Right ventricle myocardium inferior (tissue), 1 donor: ENCODE data around the gene CNTNAP5. TPM values are rescaled to one million over a fixed set of nuclear protein-coding genes. Genes with fewer than 3 reads are reported as not detected.

ENCODE experiments used
- ATAC-seq: fragments of 200-7000 bp; cut with Tn5 transposase; one replicate; pipeline ENCODE4 v1.9.1; 2020; ENCODE audit warnings: mild to moderate bottlenecking, moderate library complexity
- DNase-seq: peaks from one replicate; pipeline ENCODE4 v3.0.0; 2021; ENCODE audit errors: missing footprints
- intact Hi-C: fragments of 100-400 bp; cut with DNase I; formaldehyde crosslinking; loops from one replicate; pipeline ENCODE4 v1.11.0; 2022
- total RNA-seq: library from RNA; stranded (reverse); fragmentation: NEBNext Ultra II Directional; extraction: Animal tissue kit (Norgen Biotek cat#: 25700); gene quantifications from one replicate; pipeline ENCODE4 v1.2.1, GENCODE V29; 2021
- donor health status: DM: no; HTN: yes; CAD: no; lungs with severe emphysema.

Gene CNTNAP5
- total RNA-seq, 1 donor from 2014 or later = not detected

DNA sequence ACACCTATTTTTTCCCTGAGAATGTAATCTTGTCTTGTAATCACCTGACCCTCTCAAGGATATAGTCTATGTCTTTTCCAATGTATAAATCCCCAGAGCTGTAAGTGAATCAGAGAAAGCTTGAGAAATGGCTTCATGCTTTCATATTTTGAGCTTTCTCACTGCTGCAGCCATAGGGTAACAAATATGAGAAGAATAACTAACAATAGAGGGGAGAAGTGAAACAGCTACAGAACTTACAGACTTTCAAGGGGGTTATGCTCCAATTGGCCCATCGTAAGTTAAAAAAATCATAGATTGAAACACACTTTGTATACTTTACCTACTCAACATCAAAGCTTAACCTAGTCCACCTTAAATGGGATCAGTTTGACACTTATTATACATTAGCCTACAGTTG is 111.0 kb downstream of the CNTNAP5 start:
- no peak for DNase-seq
- intact Hi-C loops = no loop called here
- ATAC-seq = no peak

DNA sequence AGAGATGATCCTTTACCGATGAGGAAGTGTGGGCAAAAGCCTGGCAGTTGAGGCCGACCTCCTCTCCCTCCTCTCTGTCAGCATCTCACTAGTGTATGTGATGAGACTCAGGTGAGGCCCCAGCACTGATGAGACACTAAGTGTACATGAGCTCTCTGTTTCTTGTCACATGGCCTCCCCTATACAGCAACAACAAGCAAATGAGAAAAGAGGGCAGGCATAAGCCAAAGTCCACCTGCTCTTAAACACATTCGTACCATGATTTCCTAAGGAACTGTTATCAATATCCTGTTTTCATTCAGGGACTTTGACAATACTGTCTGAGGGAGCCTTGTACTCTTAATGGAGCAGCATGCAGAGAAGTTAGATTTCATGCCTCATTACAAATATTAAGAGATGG is 113.0 kb downstream of the CNTNAP5 start:
- intact Hi-C loops = no loop called here
- ATAC-seq = no peak

DNA sequence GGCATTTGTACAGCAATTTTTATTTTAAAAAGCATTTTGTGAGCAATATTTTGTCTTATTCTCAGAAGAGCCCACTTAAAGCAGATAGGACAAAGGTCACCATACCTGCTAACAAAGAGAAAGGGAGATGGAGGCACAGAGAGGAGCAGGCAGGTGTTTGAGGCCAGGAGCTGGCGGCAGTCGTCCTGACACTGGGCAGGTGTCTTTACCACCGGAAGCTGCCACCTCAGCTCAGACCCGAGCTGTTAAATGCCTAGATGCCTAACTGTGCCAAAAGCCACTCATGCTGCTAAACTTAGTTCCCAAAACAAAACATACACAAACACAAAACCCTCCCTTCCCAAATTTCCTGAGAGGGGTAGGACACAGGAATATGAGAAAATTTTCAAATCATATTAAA is 120.9 kb downstream of the CNTNAP5 start:
- ATAC-seq (no peak), DNase-seq (no peak)
- intact Hi-C loops = no loop called here

More for the DNA sequence above, 113.0 kb downstream of the CNTNAP5 start:
- no peak for DNase-seq

DNA sequence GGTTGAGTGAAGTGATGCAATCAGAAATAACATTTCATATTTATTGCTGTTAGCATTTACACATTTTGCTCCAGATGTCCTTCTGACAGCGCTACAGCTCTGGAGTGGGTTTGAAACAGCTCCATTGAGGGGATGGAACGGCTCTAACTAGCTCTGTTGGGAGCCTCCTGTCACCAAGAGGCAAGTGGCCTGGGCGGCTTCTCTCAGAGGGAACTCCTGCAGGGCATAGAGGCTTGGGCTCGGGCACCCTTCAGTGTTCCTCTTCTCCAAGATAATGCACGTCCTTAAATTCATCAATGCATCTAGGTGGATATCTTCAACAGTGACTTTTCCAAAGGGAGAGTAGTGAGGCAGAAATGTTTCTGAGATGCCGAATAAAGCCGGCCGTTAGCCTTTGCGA is 122.5 kb downstream of the CNTNAP5 start:
- intact Hi-C loops = no loop called here
- no peak for DNase-seq
- no peak for ATAC-seq

DNA sequence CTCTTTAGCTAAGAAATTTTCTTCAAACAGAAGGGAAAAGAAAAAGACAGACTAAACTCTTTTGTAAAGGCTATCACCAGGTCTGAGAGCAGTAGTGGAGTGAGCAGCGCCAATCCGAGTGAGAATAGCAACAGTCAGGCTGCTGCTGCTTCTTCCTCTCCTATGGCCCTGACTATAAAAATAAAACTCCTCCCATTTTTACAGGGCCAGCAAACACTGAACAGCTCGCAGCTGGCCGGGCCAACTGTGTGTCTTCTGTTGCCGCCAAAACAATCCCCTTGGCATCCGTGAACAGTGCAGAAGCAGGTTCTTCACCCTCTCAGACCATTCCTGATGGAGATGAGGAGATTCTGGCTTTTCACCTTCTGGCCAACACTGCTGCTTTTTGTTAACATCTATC is 124.5 kb downstream of the CNTNAP5 start:
- ATAC-seq = no peak
- intact Hi-C loops = no loop called here
- DNase-seq = no peak

DNA sequence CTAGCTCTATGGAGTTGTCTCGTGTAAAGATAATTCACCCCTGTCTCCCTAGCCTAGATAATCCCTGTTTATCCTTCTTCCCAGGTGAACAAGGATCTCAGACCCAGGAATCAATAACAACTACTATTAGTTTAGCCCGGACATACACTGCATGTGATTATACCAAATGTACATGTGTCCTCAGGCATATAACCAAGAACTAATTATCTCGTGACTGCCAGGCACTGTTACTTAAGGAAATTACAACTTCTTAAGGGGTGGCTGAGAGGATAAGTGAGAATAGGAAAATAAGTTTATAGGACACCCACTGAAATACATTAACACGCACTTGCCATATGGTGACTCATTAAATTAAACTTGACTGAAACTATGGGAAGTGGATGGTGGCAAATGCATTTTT is 126.6 kb downstream of the CNTNAP5 start:
- ATAC-seq = no peak
- intact Hi-C loops = no loop called here
- DNase-seq = no peak

DNA sequence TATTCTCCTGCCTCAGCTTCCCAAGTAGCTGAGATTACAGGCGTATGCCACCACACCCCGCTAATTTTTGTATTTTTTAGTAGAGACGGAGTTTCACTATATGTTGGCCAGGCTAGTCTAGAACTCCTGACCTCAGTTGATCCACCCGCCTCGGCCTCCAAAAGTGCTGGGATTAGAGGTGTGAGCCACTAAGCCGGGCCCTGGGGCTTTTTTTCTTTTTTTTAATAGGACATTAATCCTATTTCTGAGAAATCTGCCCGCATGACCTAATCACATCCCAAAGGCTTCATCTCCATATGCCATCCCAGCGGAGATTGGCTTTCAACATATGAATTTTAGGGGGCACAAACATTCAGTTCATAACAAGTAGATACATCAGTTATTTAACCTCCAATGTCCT is 128.6 kb downstream of the CNTNAP5 start:
- intact Hi-C loops = no loop called here
- DNase-seq (no peak), ATAC-seq (no peak)

DNA sequence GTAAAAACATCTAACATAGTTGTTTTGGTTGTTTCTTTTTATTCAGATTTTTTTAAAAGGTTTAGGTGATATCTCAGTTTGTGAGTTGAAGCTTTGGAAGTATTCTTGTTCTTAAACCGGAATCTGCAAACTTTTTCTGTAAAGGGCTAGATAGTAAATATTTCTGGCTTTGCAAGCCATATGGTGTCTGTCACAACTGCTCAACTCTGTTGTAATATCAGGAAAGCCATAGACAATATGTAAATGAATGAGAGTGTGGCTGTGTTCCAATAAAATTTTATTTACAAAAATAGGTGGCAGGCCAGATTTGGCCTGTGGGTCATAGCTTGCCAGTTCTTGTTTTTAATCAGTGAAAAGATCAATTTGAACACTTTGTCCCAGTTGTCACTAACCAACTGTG is 134.1 kb downstream of the CNTNAP5 start:
- DNase-seq (no peak), ATAC-seq (no peak)
- intact Hi-C loops = no loop called here

DNA sequence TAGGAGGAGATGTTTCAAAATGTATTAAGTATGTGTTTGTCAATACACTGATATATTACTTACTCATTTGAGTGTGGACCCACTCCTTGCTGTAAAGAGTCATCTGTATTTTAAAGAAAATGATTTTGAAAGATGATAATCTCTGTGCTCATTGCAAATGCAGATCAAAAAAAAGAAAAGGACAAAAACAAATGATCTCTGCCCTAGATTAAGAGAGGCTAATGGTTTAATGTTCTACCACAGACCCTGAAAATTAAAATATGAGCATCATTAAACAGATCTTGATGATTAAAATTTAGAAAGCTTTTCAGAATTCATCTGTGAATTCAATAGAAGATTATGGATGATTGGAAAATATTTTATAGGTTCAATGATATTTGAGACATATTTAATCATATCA is 136.5 kb downstream of the CNTNAP5 start:
- no peak for ATAC-seq
- intact Hi-C loops = no loop called here
- no peak for DNase-seq

DNA sequence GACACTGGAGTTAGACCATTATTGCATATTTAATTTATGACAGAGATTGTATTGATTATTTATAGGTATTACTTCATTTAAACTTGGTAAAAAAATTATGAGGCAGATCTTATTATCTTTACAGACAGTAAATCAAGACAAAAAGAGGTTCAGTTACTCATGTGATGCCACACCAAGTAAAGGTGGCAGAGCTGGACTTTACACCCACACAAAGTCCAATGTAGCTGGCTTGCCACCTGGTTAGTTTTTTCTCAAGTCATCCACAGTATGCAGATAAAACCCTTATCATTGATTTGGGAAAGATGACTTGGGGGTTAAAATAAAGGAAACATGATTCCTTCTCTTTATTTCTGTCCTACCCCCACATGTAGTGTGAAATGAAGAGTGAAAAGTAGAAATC is 137.2 kb downstream of the CNTNAP5 start:
- intact Hi-C loops = no loop called here
- no peak for DNase-seq
- ATAC-seq = no peak

DNA sequence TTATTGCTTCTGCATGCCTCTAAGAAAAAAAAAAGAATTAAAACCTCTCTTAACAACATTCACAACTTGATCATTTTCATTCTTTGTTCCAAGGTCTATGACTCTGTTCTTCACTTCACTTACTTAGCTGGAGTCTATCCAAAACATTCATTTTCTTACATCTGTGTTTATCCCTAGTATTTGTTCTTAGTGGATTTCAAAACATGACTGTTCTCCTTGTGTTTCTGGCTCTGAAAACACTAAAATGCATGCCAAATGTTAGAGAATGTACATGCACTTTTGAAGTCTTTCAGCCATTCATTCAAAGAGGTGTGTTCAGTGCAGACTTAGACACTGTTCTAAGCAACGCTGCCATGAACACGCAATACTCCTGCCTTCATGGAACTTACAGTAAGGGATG is 138.8 kb downstream of the CNTNAP5 start:
- ATAC-seq (no peak), DNase-seq (no peak)
- intact Hi-C loops = no loop called here

DNA sequence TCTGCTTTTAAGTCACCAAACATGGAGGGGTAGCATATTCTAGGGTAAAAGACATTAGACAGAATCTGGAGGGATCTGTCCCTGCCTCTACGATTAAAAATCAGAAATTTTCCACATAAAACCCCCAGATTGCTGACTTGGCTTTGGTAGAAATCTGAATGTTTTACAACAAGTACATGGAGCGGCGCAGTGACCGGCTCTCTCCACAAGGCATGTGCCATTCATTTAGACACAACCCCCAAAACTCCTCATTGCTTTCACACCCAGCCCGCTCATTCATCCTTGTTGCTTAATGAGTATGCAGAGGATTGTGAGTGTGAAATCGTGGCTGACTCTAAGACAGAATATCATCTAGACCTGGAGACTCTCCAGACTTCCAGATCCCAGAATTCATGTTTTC is 140.6 kb downstream of the CNTNAP5 start:
- intact Hi-C loops = no loop called here
- DNase-seq (no peak), ATAC-seq (no peak)

DNA sequence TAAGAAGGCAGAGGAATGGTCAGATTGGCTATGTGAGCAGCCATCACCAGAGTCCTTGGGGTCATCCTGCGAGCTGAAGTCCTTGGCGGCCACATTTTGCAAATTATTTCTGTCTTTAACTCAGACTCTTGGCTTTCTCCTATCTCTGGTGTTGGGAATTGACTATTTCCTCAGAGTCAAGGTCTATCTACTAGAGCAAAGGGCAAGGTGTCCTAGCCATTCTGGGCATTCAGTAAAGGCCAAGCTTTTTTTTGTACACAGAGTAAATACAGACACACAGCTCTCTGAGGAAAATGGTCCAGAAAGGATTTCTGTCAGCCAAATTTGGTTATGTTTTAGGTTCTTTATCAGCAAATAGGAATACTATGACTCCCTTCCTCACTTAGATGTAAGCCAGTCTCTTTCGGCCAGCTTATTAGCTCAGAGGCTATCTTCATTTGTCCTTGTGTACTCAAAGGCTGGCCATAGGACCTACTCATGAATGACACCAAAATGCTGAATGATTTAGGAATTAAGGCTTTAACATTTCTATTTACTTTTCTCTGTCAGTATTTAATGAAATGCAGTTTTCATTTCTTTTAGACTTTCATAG is 146.5 kb downstream of the CNTNAP5 start:
- no peak for ATAC-seq
- intact Hi-C loops = no loop called here

DNA sequence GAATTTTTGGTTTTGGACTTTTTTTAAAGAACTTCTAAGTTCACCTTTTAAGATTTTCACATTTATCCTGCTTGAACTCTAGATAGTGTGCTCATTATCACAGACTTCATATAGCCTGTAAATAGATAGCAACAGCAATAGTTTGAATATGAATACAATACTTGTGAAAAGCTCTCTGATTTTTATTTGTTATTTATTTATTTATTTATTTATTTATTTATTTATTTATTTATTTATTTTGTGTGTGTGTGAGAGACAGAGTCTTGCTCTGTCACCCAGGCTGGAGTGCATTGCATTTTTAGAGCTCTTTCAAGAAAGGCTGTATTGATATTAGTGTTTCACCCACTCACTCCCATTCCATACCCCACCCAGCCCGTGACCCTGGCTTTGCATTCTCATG is 153.6 kb downstream of the CNTNAP5 start:
- ATAC-seq = no peak
- DNase-seq = no peak
- intact Hi-C loops = no loop called here

More for the DNA sequence above, 146.5 kb downstream of the CNTNAP5 start:
- no peak for DNase-seq

DNA sequence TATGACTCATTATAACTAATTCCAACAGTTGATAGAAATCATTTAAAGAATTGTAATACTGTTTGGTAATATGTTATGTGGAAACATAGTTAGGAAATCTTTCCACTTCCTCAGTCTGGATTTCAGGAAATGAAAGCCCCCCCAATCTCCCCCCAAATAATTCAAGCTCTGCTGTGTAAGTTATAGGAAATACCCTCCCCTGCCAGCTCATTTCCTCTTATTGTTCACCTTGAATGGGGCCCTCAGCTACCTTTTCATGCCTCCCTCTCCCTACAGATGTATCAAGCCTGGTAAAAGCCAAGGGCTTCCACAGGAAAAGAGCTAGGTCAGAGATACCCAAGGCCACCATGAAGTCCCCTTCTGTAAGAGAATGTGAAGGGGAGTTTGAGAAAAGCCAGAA is 155.5 kb downstream of the CNTNAP5 start:
- intact Hi-C loops = no loop called here
- ATAC-seq = no peak
- no peak for DNase-seq

DNA sequence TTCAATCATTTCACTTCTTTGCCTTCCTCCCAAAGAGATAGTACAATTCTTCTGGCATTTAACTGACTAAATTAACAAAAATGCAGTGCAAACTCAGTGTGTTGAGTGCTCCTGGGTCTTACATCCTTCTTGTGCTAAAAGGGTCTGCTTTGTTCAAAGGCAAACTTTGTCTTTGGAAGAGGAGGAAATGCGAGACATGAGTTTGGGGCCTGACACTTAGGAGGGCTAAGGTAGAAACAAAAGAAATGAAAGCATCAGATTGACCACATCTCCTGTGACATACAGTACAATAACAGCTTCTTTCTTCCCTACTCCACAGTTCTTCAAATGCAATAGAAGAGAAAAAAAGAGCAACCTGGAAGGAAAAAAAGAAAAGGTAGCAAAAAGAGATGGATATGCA is 161.7 kb downstream of the CNTNAP5 start:
- no peak for ATAC-seq
- intact Hi-C loops = no loop called here
- no peak for DNase-seq

DNA sequence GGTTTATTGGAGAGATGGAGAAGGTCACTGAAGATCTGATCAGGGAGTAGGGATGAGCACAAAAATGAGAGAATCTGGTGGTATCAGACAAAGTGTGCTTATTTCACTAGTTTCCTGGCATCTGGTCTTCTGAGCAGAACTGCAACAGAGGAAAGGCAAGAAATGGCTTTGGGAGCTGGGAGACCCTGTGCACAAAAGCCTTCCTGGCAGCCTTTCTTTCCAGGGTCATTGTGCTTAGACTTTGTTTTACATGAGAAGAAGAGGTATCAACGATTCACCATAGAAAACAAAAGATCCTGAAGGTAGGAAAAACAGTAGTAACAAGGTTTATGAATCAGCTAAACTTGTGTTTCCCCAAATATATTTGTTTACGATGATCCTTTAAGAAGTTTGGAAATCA is 162.9 kb downstream of the CNTNAP5 start:
- intact Hi-C loops = no loop called here
- no peak for DNase-seq
- ATAC-seq = no peak

DNA sequence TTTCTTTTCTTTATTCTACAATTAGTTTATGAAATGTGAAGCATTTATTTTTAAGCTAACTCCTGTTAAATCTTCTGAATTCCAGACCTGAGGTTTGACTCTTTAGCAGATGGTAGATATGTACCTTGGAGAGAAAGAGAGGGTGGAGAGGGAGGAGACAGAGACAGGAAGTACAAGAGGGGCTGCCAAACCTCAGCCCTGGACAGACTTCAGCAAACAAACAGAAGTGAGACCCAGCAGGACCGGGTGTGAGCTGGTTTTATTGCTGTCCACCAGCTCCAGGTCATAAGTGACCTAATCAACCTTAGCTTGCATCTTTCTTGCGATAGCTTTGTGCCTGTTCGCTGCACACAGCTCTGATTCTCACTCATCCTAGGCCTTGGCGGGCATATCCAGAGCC is 168.6 kb downstream of the CNTNAP5 start:
- ATAC-seq = no peak
- intact Hi-C loops = no loop called here
- DNase-seq = no peak

DNA sequence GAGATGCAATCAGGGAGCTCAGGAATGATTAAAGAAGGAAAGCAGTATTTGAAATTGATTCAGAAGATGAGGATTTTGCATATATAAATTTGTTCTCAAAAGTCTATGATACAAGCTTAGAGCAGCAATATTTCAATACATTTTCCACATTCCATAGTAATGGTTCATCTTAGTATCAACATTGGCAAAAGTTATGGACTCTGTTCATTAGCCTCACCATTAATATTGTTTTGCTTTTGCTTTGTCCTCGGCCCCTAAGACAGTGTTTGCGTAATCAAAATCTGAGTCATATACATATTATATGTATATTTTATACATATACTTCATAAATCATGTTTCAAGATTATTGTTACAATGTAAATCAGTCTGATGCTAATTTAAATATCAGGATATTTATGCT is 176.6 kb downstream of the CNTNAP5 start:
- intact Hi-C loops = no loop called here
- no peak for DNase-seq
- no peak for ATAC-seq

DNA sequence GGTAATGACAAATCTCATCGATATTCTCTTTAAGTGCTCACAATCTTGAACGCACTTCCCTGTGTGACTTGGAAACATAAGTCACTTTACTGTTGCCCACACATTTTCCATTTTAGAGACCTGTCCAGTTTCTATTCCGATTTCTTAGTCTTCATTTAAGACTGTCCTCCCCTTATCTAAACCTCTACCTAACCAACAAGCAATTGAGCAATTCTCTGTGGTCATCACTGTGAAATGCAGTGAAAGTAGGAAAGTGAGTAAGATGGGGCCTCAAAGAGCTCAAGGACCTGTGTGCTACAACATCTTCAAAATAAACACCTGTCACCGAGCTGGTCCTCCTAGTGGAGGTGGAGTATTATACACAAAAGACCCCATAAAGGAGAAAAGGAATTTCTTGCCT is 184.4 kb downstream of the CNTNAP5 start:
- intact Hi-C loops = no loop called here

DNA sequence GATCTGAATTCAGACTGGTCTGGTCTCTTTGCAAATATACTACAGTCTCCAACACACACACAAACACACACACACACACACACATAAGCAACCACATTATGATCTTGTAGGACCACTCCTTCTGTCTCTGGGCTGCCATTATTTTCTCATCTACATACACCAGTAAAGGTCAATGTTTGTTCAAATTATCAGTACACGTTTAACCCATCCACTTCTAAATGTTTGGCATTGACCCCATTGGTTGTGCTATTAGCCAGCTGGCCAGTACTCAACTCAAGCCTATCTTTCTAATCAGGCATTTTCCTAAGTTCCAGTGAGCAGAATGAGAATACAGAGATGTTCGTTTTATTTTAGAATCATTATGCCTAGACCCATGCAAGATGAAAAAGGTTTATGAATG is 186.4 kb downstream of the CNTNAP5 start:
- no peak for ATAC-seq
- intact Hi-C loops = no loop called here
- no peak for DNase-seq

More for the DNA sequence above, 184.4 kb downstream of the CNTNAP5 start:
- ATAC-seq (no peak), DNase-seq (no peak)
